Upper lobe of left lung (tissue), 4 donors: ENCODE data around the gene ATP9B.

Experiments used
- CTCF ChIP-seq, 6 experiments: fragments of 450-650 bp in 4 of 6; fragments of 200-600 bp in 2 of 6; sonication (generic) in 2 of 6; IDR thresholded peaks; one replicate each; pipeline ENCODE4 v1.5.1; 2016 to 2019; ENCODE audit warnings: antibody characterized with exemption in 6 of 6
- EP300 ChIP-seq, 4 donors: sonication (generic); formaldehyde crosslinking; IDR thresholded peaks; one replicate each; pipeline ENCODE4 v1.5.1; 2017; ENCODE audit warnings: antibody characterized with exemption in 4 of 4, control low read depth in 2 of 4
- POLR2A ChIP-seq, 4 donors: fragments of 450-650 bp; IDR thresholded peaks; one replicate each; pipeline ENCODE4 v1.5.1; 2016 to 2017; ENCODE audit warnings: antibody characterized with exemption in 4 of 4, mild to moderate bottlenecking in 2 of 4
- POLR2AphosphoS5 ChIP-seq, 2 donors: sonication (generic); formaldehyde crosslinking; IDR thresholded peaks; one replicate each; pipeline ENCODE4 v1.5.1; 2017; ENCODE audit warnings: antibody characterized with exemption in 2 of 2

- TF ChIP-seq CTCF (IDR thresholded peaks at IDR 0.05), result no peak
- no peak for TF ChIP-seq POLR2AphosphoS5 (IDR thresholded peaks at IDR 0.05)
- TF ChIP-seq POLR2A (IDR thresholded peaks at IDR 0.05), result no peak
- TF ChIP-seq EP300 (IDR thresholded peaks at IDR 0.05), result no peak
These were observed 52.7 kb downstream of the ATP9B start for GRCh38 chr18:79121746-79122474.
